GM13976 (cell line): ENCODE measurements around the gene AMD1.

ENCODE experiments used
- DNase-seq: peaks from one replicate; pipeline ENCODE4 v3.0.0; 2012; ENCODE audit warnings: low spot score
- in situ Hi-C: fragments of 300-500 bp; cut with MboI; formaldehyde crosslinking; loops from one replicate; pipeline ENCODE4 v1.12.0; 2022; ENCODE audit warnings: low sequenced_read_pairs, mixed read lengths, inconsistent platforms; ENCODE audit not compliant: unreplicated experiment
- TF ChIP-seq, protein P1 (sequence below): IDR thresholded peaks from 2 replicates; pipeline ENCODE4 v1.5.1; 2012; ENCODE audit warnings: borderline replicate concordance, mild to moderate bottlenecking; ENCODE audit not compliant: insufficient read depth; ENCODE audit errors: extremely low read depth, missing control alignments, control extremely low read depth

Gene AMD1

DNA sequence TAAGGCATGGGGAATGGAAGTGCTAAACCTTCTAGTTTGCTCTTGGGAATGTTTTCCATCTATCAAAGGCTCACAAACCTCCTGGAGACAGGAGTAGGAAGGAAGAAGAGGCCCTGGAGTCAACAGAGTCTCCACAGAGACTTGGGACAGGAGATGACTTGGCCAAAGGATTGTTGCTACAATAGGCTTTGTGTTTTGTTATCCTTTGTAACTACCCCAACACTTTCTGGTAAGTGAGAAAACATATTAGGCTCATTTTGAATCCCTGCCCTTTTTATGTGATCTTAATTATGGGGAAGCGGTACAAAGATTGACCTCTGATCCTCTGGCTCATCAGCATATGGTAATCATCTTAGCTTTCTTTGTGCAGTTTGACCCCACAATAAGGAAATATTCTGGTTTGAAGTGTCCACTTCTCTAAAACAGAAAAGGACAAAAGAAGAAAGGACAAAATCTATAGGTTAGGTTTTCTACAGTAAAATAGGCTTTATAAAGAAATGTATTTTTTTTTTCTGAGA lies 59.9 kb downstream of the AMD1 start:
- DNase-seq = no peak
- in situ Hi-C loops = no loop called here
- TF ChIP-seq, protein P1, sequence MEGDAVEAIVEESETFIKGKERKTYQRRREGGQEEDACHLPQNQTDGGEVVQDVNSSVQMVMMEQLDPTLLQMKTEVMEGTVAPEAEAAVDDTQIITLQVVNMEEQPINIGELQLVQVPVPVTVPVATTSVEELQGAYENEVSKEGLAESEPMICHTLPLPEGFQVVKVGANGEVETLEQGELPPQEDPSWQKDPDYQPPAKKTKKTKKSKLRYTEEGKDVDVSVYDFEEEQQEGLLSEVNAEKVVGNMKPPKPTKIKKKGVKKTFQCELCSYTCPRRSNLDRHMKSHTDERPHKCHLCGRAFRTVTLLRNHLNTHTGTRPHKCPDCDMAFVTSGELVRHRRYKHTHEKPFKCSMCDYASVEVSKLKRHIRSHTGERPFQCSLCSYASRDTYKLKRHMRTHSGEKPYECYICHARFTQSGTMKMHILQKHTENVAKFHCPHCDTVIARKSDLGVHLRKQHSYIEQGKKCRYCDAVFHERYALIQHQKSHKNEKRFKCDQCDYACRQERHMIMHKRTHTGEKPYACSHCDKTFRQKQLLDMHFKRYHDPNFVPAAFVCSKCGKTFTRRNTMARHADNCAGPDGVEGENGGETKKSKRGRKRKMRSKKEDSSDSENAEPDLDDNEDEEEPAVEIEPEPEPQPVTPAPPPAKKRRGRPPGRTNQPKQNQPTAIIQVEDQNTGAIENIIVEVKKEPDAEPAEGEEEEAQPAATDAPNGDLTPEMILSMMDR = no peak

DNA sequence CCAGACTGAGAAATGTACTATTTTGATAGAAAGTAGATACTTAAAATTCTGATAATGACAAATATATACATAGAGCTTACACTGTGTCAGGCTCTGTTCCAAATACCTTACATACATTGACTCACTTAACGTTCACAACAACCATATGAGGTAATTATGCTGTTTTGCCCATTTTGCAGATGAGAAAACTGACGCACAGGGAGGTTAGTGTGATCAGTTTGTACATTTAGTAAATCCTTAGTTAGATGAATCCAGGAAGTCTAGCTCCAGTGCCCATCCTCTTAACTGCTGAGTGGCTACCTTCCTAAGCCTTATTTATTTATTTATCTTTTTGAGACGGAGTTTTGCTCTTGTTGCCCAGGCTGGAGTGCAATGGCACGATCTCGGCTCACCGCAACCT lies 60.6 kb downstream of the AMD1 start:
- TF ChIP-seq, protein P1 = no peak
- DNase-seq = no peak
- in situ Hi-C loops = no loop called here

DNA sequence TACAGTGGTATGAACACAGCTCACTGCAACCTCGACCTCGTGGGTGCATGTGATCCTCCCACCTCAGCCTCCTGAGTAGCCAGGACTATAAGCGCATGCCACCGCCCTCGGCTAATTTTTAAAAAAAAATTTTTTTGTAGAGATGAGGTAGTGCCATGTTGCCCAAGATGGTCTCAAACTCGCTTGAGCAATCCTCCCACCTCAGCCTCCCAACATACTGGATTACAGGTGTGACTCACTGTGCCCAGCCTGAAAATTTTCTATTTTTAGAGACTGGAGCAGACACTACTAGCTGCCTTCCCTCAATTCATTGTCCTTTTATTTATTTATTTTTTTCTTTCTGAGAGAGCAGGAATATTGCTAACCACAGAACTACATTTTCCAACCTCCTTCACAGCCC lies 63.6 kb downstream of the AMD1 start:
- in situ Hi-C loops = no loop called here
- no peak for DNase-seq
- TF ChIP-seq, protein P1 = no peak

DNA sequence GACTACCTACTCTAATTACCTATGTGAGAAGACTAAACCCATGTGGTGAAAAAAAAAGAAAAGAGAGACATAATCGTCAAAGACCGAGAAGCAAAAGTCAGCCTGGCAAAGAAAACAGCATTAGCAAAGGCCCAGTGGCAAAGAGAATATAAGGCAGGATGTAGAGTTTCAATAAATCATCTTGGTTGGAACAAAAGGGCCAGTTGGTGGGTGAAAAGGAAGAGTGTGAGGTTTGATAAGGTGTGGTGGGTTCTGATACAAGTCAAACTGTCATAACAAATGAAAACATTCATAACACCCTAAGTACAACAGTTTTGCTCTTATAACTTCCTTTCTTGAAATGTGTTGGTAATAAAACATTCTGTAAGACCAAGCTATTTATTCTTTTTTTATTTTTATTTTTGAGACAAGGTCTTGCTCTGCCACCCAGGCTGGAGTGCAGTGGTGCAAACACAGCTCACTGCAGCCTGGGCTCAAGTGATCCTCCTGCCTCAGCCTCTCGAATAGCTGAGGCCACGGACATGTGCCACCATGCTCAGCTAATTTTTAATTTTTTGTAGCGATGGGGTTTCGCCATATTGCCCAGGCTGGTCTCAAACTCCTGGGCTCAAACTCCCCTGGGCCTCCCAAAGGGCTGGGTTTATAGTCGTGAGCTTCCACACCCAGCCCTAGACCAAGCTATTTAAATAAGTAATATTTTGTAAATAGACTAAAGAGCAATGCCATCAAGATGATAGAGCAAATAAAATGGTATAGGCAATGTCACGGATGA lies 65.0 kb downstream of the AMD1 start:
- in situ Hi-C loops = loop anchor here (10.0 kb wide), 1 partner anchor 265 kb away; no protein-coding TSS in a partner anchor
- DNase-seq = no peak
- TF ChIP-seq, protein P1 = no peak

DNA sequence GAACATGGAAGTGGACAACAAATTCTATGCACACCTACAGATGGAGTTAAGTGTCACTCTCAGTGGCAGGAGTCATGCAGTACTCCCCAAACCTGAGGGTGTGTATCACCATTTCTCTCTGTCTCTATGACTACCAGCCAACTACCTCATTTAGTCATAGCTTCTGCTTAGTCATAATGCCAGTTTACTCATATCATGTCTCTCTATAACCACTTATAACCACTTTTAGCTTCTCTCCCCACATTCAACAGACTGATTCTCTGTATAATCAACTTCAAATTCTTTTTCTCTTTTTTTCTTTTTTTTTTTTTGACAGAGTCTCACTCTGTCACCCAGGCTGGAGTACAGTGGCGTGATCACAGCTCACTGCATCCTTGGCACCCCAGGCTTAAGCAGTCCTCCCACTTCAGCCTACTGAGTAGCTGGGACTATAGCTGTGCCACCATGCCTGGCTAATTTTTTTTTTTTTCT lies 70.1 kb downstream of the AMD1 start:
- peak; percentile 82 for DNase-seq
- TF ChIP-seq, protein P1 = no peak
- in situ Hi-C loops = loop anchor here (5.0 to 10.0 kb wide), 2 partner anchors 270 to 412 kb away; no protein-coding TSS in a partner anchor
